Calu3 (cell line): ENCODE results near the gene HIVEP2. TPM values are rescaled to one million over a fixed set of nuclear protein-coding genes. Genes with fewer than 3 reads are reported as not detected.

ENCODE experiments used
- BruUV-seq: library from RNA; stranded (reverse); fragments of 400-500 nt; replicated peaks from 2 replicates; lab custom pipeline; 2021; lab: Mats Ljungman, UMichigan
- CTCF ChIA-PET: fragments of 300-600 bp; sonication (Branson Sonifier 250); formaldehyde crosslinking; loops from one replicate; lab custom pipeline; 2022; ENCODE audit warnings: antibody characterized with exemption; lab: Charles Lee
- DNase-seq: peaks from one replicate; pipeline ENCODE4 v3.0.0; 2022
- H3K27ac Mint-ChIP-seq: one replicate; pipeline ENCODE4 v1.8.0; 2022; ENCODE audit warnings: mixed read lengths; ENCODE audit not compliant: unreplicated experiment
- H3K27me3 Mint-ChIP-seq: one replicate; pipeline ENCODE4 v1.8.0; 2022; ENCODE audit warnings: mixed read lengths; ENCODE audit not compliant: unreplicated experiment
- H3K36me3 Mint-ChIP-seq: one replicate; pipeline ENCODE4 v1.8.0; 2022; ENCODE audit warnings: mild to moderate bottlenecking, moderate library complexity, mixed read lengths; ENCODE audit not compliant: insufficient read depth, unreplicated experiment
- H3K4me1 Mint-ChIP-seq: one replicate; pipeline ENCODE4 v1.8.0; 2022; ENCODE audit warnings: mild to moderate bottlenecking, low read depth, mixed read lengths; ENCODE audit not compliant: unreplicated experiment
- H3K4me3 Mint-ChIP-seq: one replicate; pipeline ENCODE4 v1.8.0; 2022; ENCODE audit warnings: mild to moderate bottlenecking, low read depth, moderate library complexity, mixed read lengths; ENCODE audit not compliant: unreplicated experiment
- H3K9me3 Mint-ChIP-seq: one replicate; pipeline ENCODE4 v1.8.0; 2022; ENCODE audit warnings: low read depth, mixed read lengths; ENCODE audit not compliant: unreplicated experiment
- CTCF ChIP-seq: fragments of 200-600 bp; IDR thresholded peaks from one replicate; pipeline ENCODE4 v1.8.0; 2022; ENCODE audit warnings: antibody characterized with exemption; ENCODE audit not compliant: unreplicated experiment
- intact Hi-C: fragments of 100-400 bp; cut with micrococcal nuclease; formaldehyde crosslinking; loops from one replicate; pipeline ENCODE4 v1.10.0; 2022; ENCODE audit not compliant: unreplicated experiment
- total RNA-seq: library from RNA; stranded (reverse); gene quantifications from 2 replicates; pipeline ENCODE4 v1.2.3, GENCODE V29; 2022

Gene HIVEP2
- total RNA-seq, 1 experiment from 2014 or later = 18.4 TPM

GRCh38 chr6:142705054-142705453 is 239.9 kb downstream of the HIVEP2 start:
- Mint-ChIP-seq H3K36me3 (no peaks in the 10 kb centered on the region), H3K9me3 (no peaks in the 10 kb centered on the region), H3K27ac (no peak overlapping the region), H3K4me3 (no peak overlapping the region), H3K27me3 (no peaks in the 10 kb centered on the region), H3K4me1 (no peaks in the 10 kb centered on the region)
- DNase-seq = no peak
- intact Hi-C loops = no loop called here
- no peak for TF ChIP-seq CTCF
- CTCF ChIA-PET = no interaction called here
- no TSS peak for BruUV-seq

GRCh38 chr6:142702501-142703460 is 242.2 kb downstream of the HIVEP2 start:
- intact Hi-C loops = no loop called here
- no peaks in the 10 kb centered on the region for H3K27me3 Mint-ChIP-seq
- CTCF ChIA-PET = no interaction called here
- no TSS peak for BruUV-seq
- H3K9me3 Mint-ChIP-seq = no peaks in the 10 kb centered on the region
- no peaks in the 10 kb centered on the region for H3K36me3 Mint-ChIP-seq
- TF ChIP-seq CTCF = no peak
- peaks cover 4% of the 10 kb centered on the region for H3K4me1 Mint-ChIP-seq
- no peak overlapping the region for H3K27ac Mint-ChIP-seq
- no peak overlapping the region for H3K4me3 Mint-ChIP-seq
- no peak for DNase-seq

Other genes with a start within 250 kb of the HIVEP2 start
- gene AIG1, start 115.7 kb upstream of the HIVEP2 start, total RNA-seq = 46.3 and 57.2 TPM in 2 replicates